Transverse colon (tissue), 4 donors: ENCODE measurements around the gene P2RY12.

Experiments
- CTCF ChIP-seq, 5 experiments: fragments of 200-600 bp in 3 of 5; fragments of 450-650 bp in 2 of 5; sonication (generic) in 3 of 5; IDR thresholded peaks; 1 replicate in 2 of 5; 2 replicates in 3 of 5; pipeline ENCODE4 v1.5.1; 2016 to 2017; ENCODE audit warnings: antibody characterized with exemption in 5 of 5, inconsistent platforms in 3 of 5, mild to moderate bottlenecking in 2 of 5, moderate library complexity in 1 of 5
- EP300 ChIP-seq: sonication (generic); formaldehyde crosslinking; IDR thresholded peaks from one replicate; pipeline ENCODE4 v1.6.1; 2017; ENCODE audit warnings: antibody characterized with exemption, low read depth
- POLR2A ChIP-seq: fragments of 450-650 bp; IDR thresholded peaks from one replicate; pipeline ENCODE4 v1.6.1; 2016; ENCODE audit warnings: antibody characterized with exemption, mild to moderate bottlenecking, moderate library complexity
- POLR2AphosphoS5 ChIP-seq, 3 donors: sonication (generic); formaldehyde crosslinking; IDR thresholded peaks; one replicate each; pipeline ENCODE4 v1.6.1; 2016; ENCODE audit warnings: antibody characterized with exemption in 3 of 3

DNA sequence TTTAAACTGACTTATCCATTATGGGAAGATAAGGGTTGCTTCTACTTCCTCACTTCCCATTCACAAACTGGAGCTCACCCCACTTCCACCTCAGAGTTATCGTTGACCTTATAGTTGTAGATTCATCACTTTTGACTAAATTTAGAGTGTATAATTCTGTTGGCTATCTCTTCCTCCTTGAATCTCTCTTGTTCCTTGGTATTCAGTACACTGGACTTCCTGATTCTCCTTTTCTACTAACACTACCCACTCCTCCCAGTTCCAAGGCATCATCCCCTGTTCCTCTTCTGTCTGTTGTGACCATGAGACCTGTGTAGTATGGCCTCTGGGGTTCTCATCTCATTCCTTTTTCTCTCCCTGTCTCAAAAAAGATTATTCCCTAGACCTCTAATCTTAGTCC is 62.0 kb downstream of the P2RY12 start:
- no peak for TF ChIP-seq CTCF (IDR thresholded peaks at IDR 0.05)
- no peak for TF ChIP-seq POLR2A
- TF ChIP-seq POLR2AphosphoS5 (IDR thresholded peaks at IDR 0.05), result no peak
- TF ChIP-seq EP300, result no peak
